Measurements from ENCODE around the gene KIRREL3.

The KIRREL3 gene

GRCh38 chr11:126522152-126522551 lies 478.4 kb downstream of the KIRREL3 start:
- DNase-seq, result no peak

DNA sequence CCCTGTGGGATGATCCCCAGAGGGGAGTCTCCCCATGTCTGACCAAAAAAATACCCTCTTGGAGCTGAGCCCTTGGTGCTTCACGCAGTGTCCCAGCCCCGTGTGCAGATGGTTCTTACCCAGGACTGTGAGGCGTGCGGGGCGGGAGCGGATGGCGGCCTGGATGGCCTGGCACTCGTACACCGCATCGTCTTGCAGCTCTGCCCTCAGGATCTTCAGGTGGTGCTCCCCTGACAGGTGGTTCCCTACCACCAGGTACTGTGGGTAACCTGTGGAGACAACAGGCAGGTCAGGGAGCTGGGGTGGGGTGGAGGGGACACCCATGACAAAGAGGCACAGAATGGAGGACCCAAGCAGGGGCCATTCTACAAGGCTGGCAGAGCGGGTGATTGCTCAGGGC lies 479.4 kb downstream of the KIRREL3 start:
- no peak for DNase-seq

DNA sequence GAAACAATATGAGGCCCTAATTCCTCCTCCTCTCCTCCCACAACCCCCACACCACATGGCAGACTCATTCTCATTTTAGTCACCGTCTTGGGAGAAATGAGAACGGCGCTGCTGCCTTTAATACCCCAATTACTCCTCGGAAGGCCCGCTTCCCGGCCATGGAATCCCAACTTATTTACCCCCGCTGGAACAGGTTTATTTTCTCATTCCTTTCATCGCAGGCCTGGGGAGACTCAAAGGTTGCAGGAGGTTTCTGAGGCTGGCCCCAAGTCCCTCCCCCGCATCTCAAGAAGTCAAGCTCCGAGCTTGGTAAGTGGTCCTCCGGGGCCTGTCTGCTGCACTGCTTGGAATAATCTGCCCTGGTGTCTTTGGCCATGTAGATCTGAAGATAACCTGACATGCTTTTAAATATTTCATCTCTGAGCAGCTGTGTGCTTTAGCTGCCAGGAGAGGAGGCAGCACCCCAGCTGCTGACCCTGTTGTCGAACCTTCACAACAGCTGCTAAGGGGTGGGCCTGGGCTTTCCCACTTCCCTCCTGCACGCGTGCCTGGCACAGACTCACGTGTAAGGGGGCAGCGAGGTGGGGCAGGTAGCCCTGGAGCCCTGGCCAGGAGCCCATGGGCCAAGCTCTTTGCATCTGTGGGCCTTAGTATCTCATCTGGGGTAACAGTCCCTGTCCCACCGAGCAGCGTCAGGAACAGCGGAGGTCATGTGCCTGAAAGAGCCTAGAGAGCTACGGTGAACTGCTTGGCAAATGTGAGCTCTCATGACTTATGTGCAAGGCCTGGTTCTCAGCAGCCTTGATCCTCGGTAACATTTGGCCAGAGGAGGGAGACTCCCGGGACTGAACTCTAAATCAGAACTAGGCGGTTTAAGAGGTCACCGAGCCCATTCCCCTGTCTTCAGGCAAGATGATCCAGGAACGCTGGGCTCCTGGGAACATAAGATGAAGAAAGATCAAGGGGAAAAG lies 480.5 kb downstream of the KIRREL3 start:
- DNase-seq, result no peak

GRCh38 chr11:126518972-126519690 lies 481.4 kb downstream of the KIRREL3 start:
- no peak for DNase-seq

DNA sequence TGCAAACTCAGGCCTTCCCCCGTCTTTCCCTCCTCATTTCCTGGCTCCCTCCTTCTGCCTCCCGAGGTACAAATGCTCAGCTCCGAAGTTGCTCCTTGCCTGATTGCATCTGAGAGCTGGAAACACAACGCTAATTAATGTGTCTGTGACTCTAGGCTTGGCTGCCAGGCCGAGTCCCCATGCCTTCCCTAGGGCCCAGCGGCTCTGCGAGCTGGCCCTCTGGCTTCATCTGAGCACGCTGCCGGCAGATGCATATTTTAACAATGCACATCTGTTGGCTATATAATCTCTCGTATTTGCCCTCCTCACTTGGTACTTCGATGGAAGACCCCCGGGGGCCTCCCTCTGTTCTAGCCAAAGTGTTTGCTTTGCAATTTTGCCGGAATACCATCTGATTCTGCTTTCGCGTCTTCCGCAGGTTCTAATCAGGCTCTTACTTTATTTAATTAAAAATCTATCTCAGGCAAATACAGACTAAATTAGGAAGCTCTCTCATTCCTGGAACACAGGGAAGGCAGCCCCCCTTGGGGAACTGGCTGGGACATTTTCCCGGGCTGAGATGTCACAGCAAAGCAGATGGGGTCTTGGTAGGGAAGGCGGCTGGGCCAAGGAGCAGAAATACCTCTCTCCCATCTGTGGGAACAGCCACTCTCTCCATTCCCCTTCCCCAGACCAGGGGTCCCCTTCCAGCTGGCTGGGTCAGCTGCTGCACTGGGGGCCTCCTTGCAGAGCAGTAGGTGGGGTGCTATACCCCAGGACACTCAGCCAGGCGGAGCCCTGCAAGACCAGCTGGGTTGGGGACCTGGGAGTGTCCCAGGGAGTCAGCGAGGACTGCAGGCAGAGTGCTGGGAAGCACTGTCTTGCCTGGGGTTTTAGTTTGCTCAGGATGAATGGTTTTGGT lies 482.2 kb downstream of the KIRREL3 start:
- DNase-seq, result peak; percentile 21

- DNase-seq, result no peak
Measured at GRCh38 chr11:126515501-126515900, 485.1 kb downstream of the KIRREL3 start.

DNA sequence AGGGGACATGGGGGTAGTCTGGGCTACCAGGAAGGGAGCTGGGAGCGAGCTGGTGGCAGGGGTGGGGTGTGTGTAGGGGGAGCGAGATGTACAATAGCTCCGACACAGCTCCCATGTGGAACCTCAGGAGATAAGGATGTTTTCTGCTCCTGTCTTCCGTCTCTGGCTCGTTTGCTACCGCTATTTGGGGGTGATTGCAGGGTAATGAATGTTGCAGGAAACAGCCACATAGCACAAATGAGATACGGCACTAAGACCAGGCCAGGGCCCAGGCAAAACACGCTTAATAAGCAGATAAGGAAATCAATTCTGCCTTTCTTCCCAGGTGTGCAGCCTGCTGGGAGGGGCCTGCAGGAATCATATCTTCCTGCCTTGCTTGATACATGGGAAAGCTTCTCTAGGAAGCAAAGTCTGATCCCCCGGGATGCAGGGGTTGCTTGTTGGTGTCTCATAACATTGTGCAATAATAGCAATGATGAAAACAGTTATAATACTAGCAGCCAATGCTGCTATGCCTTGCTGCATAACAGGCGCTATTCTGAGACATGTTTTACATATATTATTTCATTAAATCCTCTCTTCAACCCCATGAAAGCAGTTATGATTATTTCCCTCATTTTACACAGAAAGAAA lies 486.4 kb downstream of the KIRREL3 start:
- no peak for DNase-seq

DNA sequence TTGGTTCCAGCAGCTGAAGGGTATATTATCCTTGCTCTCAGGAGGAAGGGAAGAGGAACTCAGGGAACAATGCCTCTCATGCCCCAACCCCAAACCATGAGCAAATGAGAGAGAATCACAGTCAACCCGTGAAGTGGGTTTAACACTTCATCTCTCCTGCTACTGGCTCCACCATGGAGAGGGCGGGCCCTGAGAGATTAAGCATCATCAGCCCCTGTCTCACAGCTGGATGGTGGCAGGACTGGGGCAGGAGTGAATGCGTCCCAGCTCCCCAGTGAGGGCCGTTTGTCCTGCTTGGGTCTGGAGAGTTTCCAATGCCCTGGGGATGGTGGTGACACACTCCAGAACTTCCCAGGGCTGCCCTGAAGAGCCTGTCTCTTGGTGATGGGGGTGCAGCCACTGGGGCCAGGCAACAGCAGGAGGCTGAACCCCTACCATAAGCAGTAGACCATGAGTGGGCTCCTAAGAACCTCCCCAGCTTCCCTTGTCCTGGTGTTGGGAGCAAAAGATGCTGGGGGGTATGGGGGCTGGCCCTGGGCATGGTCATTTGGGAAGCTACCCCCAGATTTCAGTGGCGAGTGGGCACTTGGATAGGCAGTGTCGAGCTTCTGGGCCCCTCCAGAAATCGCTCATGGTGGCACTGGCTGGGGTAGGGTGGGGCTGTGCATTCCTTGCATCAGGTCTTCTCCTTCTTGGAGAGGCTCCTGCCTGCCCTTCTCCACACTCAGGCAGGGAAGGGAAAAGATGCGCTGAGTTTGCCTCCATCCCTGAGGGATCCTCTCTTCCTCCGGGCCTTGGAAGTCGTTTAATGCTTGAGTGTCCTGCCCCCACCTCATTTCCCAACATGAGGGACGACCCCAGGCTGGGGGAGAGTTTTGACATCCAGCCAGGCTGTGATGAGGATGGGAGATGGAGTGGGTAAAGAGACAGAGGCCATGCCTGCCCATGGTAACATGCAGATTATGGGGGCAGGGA lies 487.5 kb downstream of the KIRREL3 start:
- DNase-seq, result no peak

DNA sequence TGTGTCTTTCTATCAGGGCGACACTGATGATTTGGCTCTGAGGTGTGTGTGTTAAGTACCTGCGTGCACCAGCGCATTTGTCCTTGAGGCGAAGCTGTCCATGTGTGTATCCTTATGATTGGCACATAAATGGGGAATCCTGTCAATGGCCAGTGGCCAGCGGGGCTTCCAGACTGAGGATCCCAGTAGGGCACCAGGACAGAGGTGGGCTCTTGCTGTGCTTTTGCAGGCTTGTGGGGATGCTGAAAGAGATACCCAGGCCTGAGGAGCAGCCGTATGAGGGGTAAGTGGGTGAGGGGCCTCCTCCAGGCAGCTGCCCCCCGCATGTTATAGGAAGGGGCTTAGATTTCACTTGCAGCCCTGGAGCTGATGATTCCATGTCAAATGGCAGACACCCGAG lies 488.3 kb downstream of the KIRREL3 start:
- no peak for DNase-seq

- no peak for DNase-seq
Measured at GRCh38 chr11:126511475-126512115, 489.0 kb downstream of the KIRREL3 start.

DNA sequence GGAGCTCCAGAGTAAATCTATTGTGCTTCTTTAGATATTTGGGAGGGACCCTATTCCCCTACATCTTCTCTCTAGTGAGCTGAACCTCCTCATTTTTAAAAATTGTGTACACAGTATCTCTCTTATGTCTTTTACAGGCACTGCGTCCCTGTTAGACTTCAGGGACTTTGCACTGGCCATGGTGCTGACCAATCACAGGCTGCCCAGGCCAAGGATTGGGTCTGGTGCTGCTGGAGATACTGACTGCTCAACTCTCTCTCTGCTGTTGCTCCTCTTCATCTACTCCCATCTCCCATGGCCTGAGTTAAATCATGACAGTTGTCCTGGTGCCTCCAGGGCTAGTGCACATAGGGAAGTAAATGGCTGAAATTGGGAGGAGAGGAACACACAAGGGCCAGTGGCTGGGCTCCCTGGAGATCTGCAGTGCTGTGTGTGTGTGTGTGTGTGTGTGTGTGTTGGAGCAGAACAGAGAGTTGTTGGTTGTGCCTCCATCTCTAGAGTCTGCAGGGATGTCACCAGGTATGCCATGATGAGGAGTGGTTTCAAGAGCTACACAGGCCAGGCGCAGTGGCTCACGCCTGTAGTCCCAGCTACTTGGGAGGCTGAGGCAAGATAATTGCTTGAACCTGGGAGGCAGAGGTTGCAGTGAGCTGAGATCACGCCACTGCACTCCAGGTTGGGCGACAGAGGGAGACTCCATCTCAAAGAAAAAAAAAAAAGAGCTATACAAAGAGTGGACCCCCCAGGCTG lies 489.8 kb downstream of the KIRREL3 start:
- DNase-seq, result no peak

DNA sequence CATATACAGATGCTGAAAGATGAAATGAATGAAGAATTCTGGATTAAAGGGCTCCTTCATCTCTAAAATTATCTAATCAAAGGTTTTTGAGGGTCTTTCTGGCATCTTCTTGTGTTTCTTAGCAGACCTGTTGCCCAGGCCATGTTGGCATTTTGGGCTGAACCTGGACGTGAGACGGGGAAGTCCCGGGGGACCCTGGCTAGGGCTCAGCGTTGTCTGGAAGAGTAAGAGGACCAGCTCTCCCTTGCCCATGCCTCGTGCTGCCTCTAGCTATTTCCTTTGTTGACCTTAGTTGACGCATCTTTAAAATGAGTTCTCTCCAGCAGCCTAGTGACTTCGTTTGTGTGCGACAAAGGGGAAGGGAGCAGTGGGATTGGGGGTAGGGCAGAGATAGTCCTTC lies 492.9 kb downstream of the KIRREL3 start:
- DNase-seq, result no peak

DNA sequence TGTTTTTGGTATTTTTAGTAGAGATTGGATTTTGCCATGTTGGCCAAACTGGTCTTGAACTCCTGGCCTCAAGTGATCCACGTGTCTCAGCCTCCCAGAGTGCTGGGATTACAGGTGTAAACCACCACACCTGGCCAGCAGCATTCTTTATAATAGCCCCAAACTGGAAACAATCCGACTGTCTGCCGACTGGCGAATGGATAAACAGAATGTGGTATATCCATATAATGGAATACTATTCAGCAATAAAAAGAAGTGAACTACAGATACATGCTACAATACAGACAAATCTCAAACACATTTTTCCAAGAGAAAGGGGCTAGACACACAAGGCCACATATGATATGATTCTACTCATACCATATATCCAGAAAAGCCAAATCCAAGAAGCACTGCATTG lies 493.8 kb downstream of the KIRREL3 start:
- no peak for DNase-seq

DNA sequence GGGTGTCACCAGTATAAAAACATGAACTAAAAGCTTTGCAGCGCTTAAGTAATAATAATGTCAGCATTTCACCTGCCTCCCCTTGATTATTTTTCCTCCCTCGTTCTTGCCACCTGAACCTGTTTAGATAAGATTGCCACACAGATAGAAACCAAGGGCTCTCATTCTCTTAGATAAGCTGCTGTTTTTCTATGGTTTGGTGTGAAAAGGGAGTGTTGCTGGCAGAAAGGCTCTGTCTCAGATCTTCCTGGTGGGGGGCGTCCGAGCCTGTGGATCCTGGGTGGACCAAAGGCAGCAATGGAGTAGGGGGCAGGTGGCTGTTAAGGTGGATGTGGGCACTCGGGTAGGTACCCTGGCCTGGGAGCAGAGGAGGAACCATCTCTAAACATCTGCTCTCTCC lies 497.6 kb downstream of the KIRREL3 start:
- no peak for DNase-seq

DNA sequence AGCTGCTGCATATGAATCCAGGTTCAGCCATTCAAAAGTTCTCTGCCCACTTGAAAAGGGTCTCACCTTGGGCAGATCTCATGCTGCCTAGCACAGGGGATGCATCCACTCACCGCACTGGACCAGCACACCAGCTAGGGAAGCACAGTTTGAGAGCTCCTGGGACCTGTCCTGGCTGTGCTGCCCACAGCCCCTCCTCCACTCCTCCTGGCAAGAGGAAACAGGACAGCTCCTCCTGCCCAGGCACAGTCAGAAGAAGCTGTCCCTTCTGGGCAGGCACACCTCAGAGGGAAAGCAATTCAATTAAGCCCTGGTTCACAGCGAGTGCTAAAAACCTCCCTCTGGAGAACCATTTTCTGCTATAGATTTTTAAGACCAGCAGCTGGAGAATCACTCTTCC lies 498.4 kb downstream of the KIRREL3 start:
- DNase-seq, result no peak

GRCh38 chr11:126501641-126502040 lies 498.9 kb downstream of the KIRREL3 start:
- no peak for DNase-seq

DNA sequence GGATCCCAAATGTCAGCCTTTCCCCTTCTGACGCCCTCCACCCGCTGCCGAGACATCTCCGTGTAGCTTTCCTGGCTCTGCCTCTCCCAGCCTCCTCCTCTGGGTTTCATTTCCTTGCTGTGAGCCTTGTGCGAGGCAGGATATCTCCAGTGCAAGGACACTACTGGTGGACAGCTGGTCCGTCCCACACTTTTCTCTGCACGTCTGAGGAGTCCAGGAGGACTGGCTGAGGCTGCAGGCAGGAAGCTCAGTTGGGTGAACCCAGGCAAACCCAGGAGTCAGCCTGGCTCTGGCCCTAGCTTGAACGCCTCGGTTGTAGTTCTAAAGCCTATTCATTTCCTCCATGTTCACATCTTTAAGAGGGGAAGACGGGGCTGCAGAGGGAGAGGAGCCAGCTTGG lies 499.6 kb downstream of the KIRREL3 start:
- DNase-seq, result no peak

GRCh38 chr11:126499131-126499752 lies 501.3 kb downstream of the KIRREL3 start:
- no peak for DNase-seq

DNA sequence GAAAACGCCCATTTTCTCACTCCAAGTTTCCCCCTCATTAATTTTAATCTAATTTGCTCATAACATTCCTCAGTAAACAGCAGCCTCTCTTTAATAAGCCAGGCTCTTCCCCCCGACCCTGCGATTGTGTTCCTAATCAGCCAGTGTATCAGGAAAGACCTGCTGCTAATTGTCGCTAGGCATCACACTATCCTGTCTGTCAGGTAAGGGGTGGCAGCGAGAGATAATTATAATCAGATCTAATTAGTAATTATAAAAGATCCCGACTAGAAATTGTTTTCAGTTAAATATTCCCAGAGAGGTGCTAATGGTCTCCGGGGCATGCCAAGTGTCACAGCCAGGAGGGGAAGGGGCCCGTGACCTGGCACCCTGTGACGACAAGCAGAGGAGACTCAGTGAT lies 502.3 kb downstream of the KIRREL3 start:
- DNase-seq, result no peak

Data from NCI-H524 treated with DMSO at 0.1 percent for 48 hours (cell line).